HT-29 (cell line): Measurements from ENCODE around the gene MME. TPM values are rescaled to one million over a fixed set of nuclear protein-coding genes. Genes with fewer than 3 reads are reported as not detected.
A peak's percentile ranks its signal among the peaks of the same experiment; 100 is the strongest.

Experiments
- DNase-seq: peaks from one replicate; pipeline ENCODE4 v3.0.0-alpha.2; 2015; ENCODE audit warnings: low spot score
- total RNA-seq: library from RNA; depleted of rRNA; stranded (reverse); fragments of >200 nt; shearing (Covaris generic); gene quantifications from 2 replicates; pipeline ENCODE4 v1.2.3, GENCODE V29; 2014; rRNA removed

Gene MME
- total RNA-seq, 1 experiment from 2014 or later: 0.03 TPM

DNA sequence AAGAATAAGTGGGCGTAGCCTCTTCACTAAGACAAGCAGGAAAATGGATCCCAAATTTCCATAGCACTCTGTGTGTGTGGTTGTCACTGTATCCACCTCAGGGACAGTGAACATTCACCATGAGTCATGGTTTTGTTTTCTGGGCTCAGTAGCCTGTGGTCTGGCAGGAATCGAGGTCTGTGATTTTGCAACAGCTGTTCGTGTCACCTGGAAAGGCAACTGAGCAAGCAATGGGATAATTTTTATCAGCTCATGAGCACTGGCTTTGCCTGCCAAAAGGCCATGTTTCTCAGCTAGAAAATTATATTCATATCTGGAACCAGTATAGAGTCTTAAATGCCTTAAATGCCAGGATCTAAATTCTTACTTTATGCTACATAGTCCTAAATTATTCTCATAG, 152.5 kb downstream of the MME start:
- DNase-seq: peak; percentile 60

DNA sequence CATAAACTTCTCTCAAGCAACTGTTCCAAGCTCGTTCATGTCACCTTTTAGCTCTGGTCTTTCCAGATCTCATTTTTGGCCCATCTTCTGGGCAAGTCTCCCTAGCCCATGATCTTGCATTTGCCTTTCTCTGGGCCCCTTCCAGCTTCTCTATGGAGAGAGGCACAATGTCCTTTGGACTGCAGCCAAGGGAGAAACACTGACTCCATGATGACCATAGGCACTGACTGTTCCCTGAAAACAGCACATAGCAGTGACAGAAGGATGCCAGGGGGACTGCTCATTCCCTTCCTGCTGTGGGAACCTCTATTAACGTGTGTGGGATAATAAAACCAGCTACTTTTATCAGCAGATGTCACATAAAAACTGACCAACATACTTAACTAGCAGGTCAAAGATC, 153.1 kb downstream of the MME start:
- DNase-seq: peak; percentile 70

Other genes starting within 250 kb of the MME start
- gene STRIT1, start 213.4 kb downstream of the MME start, total RNA-seq: not detected in 2 replicates